PC-9 (cell line): ENCODE results near the gene CNPPD1.

Experiments used
- CTCF ChIP-seq: fragments of 200-600 bp; sonication (generic); conservative IDR thresholded peaks from 2 replicates; pipeline ENCODE4 v1.6.1; 2017; ENCODE audit warnings: mixed run types, antibody characterized with exemption, mild to moderate bottlenecking, moderate library complexity
- EZH2 ChIP-seq: fragments of 200-600 bp; sonication (generic); IDR thresholded peaks from 2 replicates; pipeline ENCODE4 v1.8.0; 2017; ENCODE audit warnings: antibody characterized with exemption, low read depth

GRCh38 chr2:219174801-219175200, 1.9 kb downstream of the CNPPD1 start:
- no peak for TF ChIP-seq CTCF
- no peak for TF ChIP-seq EZH2
